Activated CD4-positive, alpha-beta T cell treated with anti-CD3 and anti-CD28 coated beads for 4 hours (primary cell): ENCODE data around the gene YTHDC1.
"Not testable (repeated sequence)": the region's sequence is repeated elsewhere in the genome, so short reads cannot be mapped to it uniquely, and the experiment has no call there.

Experiments
- DNase-seq, 2 donors: peaks; one replicate each; pipeline ENCODE4 v3.0.0-alpha.2; 2020

Gene YTHDC1

GRCh38 chr4:68287704-68288392 is 62.0 kb downstream of the YTHDC1 start:
- DNase-seq, result no peak

- DNase-seq, result no peak
Measured at GRCh38 chr4:68283714-68284113, 66.2 kb downstream of the YTHDC1 start.

GRCh38 chr4:68283095-68283494 is 66.8 kb downstream of the YTHDC1 start:
- DNase-seq, result no peak

GRCh38 chr4:68281796-68282740 is 67.8 kb downstream of the YTHDC1 start:
- DNase-seq, result not testable (repeated sequence)

GRCh38 chr4:68278029-68278428 is 71.9 kb downstream of the YTHDC1 start:
- no peak for DNase-seq

GRCh38 chr4:68277627-68278026 is 72.3 kb downstream of the YTHDC1 start:
- DNase-seq, result no peak

- DNase-seq, result no peak
Measured at GRCh38 chr4:68272860-68273259, 77.0 kb downstream of the YTHDC1 start.

GRCh38 chr4:68272380-68272779 is 77.5 kb downstream of the YTHDC1 start:
- DNase-seq, result no peak

- DNase-seq, result no peak
Measured at GRCh38 chr4:68271851-68272357, 78.0 kb downstream of the YTHDC1 start.

GRCh38 chr4:68267433-68267944 is 82.4 kb downstream of the YTHDC1 start:
- DNase-seq, result no peak

- no peak for DNase-seq
Measured at GRCh38 chr4:68264875-68265565, 84.9 kb downstream of the YTHDC1 start.
